ENCODE data around the gene TEX9. TPM values are rescaled to one million over a fixed set of nuclear protein-coding genes. Genes with fewer than 3 reads are reported as not detected.

TEX9 gene
- total RNA-seq, 1 experiment from 2014 or later, result 8.4 TPM

GRCh38 chr15:56442354-56442753, 77.1 kb downstream of the TEX9 start:
- no peak overlapping the region for H2BK5ac ChIP-seq (ENCODE audit: insufficient read length, low read length)
- no peak for TF ChIP-seq CTCF (conservative IDR thresholded peaks at IDR 0.05)
- H3K36me3 Mint-ChIP-seq (ENCODE audit: insufficient read depth in 1 of 3, low read depth in 3 of 3), result peaks cover 7 to 45% (median 41%) of the 10 kb centered on the region in 3 experiments; a peak in 6 of 7 replicates
- H3K79me1 ChIP-seq (ENCODE audit: insufficient read depth, low read depth, low read length, poor library complexity, severe bottlenecking), result no peaks in the 10 kb centered on the region
- no peaks in the 10 kb centered on the region; the same call in 1 of the 2 replicates for H3K27me3 Mint-ChIP-seq (ENCODE audit: low read depth)
- H2BK20ac ChIP-seq (ENCODE audit: low read depth, low read length, poor library complexity, severe bottlenecking), result no peak overlapping the region
- H3K14ac ChIP-seq (ENCODE audit: insufficient read depth, low read length), result no peak overlapping the region
- H3K4me2 ChIP-seq (ENCODE audit: insufficient read depth, insufficient read length, low read length), result no peak overlapping the region
- no peak overlapping the region for H2BK12ac ChIP-seq (ENCODE audit: insufficient read length, low read depth, low read length)
- H3K4me1 ChIP-seq (ENCODE audit: insufficient read depth, low read length), result no peaks in the 10 kb centered on the region
- H3K27me3 ChIP-seq (ENCODE audit: insufficient read depth, low read length), result no peaks in the 10 kb centered on the region
- H3K56ac ChIP-seq (ENCODE audit: insufficient read length, low read depth, low read length), result no peak overlapping the region
- H2AFZ ChIP-seq (ENCODE audit: low read length), result no peak overlapping the region
- WGBS (ENCODE audit: extremely low coverage, insufficient read length, low lambda C conversion rate), result no CpG with 5 or more reads among the region's 3 CpGs
- H2BK120ac ChIP-seq (ENCODE audit: low read depth, low read length, poor library complexity, severe bottlenecking), result no peak overlapping the region
- no peak overlapping the region for H4K91ac ChIP-seq (ENCODE audit: insufficient read length, low read depth, low read length)
- DNase-seq, result no peak
- H3K9ac ChIP-seq (ENCODE audit: extremely low read depth, insufficient read length, low read length), result no peak overlapping the region
- H3K27ac ChIP-seq (ENCODE audit: insufficient read length, low read depth, low read length), result no peak overlapping the region
- H3K23me2 ChIP-seq (ENCODE audit: insufficient read length, low read depth, low read length, poor library complexity, severe bottlenecking), result no peaks in the 10 kb centered on the region
- H2BK15ac ChIP-seq (ENCODE audit: low read depth, low read length), result no peak overlapping the region
- no peaks in the 10 kb centered on the region for H4K20me1 ChIP-seq (ENCODE audit: control insufficient read depth, insufficient read depth, insufficient read length)
- no peaks in the 10 kb centered on the region for H3K9me3 ChIP-seq (ENCODE audit: control insufficient read depth, low read depth, low read length)
- no peak overlapping the region for H3K4ac ChIP-seq (ENCODE audit: low read depth, low read length)
- peaks cover 13 to 28% of the 10 kb centered on the region in 2 experiments for H3K9me3 Mint-ChIP-seq
- H4K5ac ChIP-seq (ENCODE audit: insufficient read length, low read depth, low read length), result no peak overlapping the region
- no peaks in the 10 kb centered on the region for H3K4me1 Mint-ChIP-seq
- H3K27ac Mint-ChIP-seq, result no peak overlapping the region
- H3K79me2 ChIP-seq (ENCODE audit: insufficient read depth, low read length), result no peaks in the 10 kb centered on the region
- H3K23ac ChIP-seq (ENCODE audit: insufficient read length, low read depth, low read length), result no peak overlapping the region
- H3T11ph ChIP-seq (ENCODE audit: low read length), result no peak overlapping the region
- H2AK5ac ChIP-seq (ENCODE audit: insufficient read length, low read length), result no peak overlapping the region
- H3K18ac ChIP-seq (ENCODE audit: insufficient read length, low read depth, low read length), result no peak overlapping the region
- H4K8ac ChIP-seq (replicated peaks; ENCODE audit: insufficient read length, low read depth, low read length), result no peak overlapping the region
- H3K4me3 Mint-ChIP-seq, result no peak overlapping the region
